Vagina (tissue), 2 donors: Measurements from ENCODE around the gene RRP1B.

Source experiments
- CTCF ChIP-seq, 3 experiments: fragments of 450-650 bp in 2 of 3; fragments of 200-600 bp in 1 of 3; sonication (generic) in 1 of 3; IDR thresholded peaks; one replicate each; pipeline ENCODE4 v1.5.1; 2017 to 2019; ENCODE audit warnings: antibody characterized with exemption in 3 of 3, mild to moderate bottlenecking in 2 of 3, moderate library complexity in 2 of 3
- POLR2A ChIP-seq, 2 donors: fragments of 450-650 bp; IDR thresholded peaks; one replicate each; pipeline ENCODE4 v1.6.1; 2017; ENCODE audit warnings: antibody characterized with exemption in 2 of 2, mild to moderate bottlenecking in 2 of 2, moderate library complexity in 2 of 2

GRCh38 chr21:43644609-43645008 is 14.8 kb upstream of the RRP1B start:
- no peak for TF ChIP-seq CTCF (IDR thresholded peaks at IDR 0.05)
- no peak for TF ChIP-seq POLR2A (IDR thresholded peaks at IDR 0.05)
